Measurements from ENCODE around the gene CKS1B.

Gene CKS1B

GRCh38 chr1:154974102-154974807, at the start of gene CKS1B:
Gene CKS1B, plus strand, starts transcription at chr1:154974681. Its CDS starts 65 bp downstream, at chr1:154974746.
- Histone ChIP-seq H3K4me3 (ENCODE audit: low read length in 2 of 2) (peak within 1 kb of the TSS; percentile 96 to 97), H3K27me3 (ENCODE audit: control insufficient read depth in 2 of 2, insufficient read depth in 2 of 2, low read length in 2 of 2) (no peaks in the 10 kb centered on the region), H3K9me3 (ENCODE audit: control insufficient read depth in 2 of 2, low read length in 2 of 2) (no peaks in the 10 kb centered on the region), H3K27ac (ENCODE audit: low read depth in 2 of 2, low read length in 2 of 2) (peak within 1 kb of the TSS; percentile 99), H3K4me1 (ENCODE audit: control insufficient read depth in 2 of 2, insufficient read depth in 2 of 2, low read length in 2 of 2) (peaks cover 31 to 40% of the 10 kb centered on the region in 2 donors), H3K9ac (ENCODE audit: low read depth in 1 of 2, low read length in 2 of 2) (peak within 1 kb of the TSS; percentile 79 to 99), H3K36me3 (ENCODE audit: control insufficient read depth in 2 of 2, insufficient read depth in 2 of 2, low read length in 2 of 2) (peaks cover 0 to 10% of the 10 kb centered on the region in 2 donors)

- Histone ChIP-seq H3K36me3 (ENCODE audit: control insufficient read depth in 2 of 2, insufficient read depth in 2 of 2, low read length in 2 of 2) (peaks cover 28 to 46% of the 10 kb centered on the region in 2 donors), H3K9ac (ENCODE audit: low read depth in 1 of 2, low read length in 2 of 2) (no peak overlapping the region)
Measured at GRCh38 chr1:154925335-154926170, 48.9 kb upstream of the CKS1B start.

GRCh38 chr1:154926201-154926600, 48.3 kb upstream of the CKS1B start:
- Histone ChIP-seq H3K27me3 (ENCODE audit: control insufficient read depth in 2 of 2, insufficient read depth in 2 of 2, low read length in 2 of 2) (no peaks in the 10 kb centered on the region), H3K4me1 (ENCODE audit: control insufficient read depth in 2 of 2, insufficient read depth in 2 of 2, low read length in 2 of 2) (no peaks in the 10 kb centered on the region), H3K9me3 (ENCODE audit: control insufficient read depth in 2 of 2, low read length in 2 of 2) (no peaks in the 10 kb centered on the region), H3K27ac (ENCODE audit: low read depth in 2 of 2, low read length in 2 of 2) (no peak overlapping the region), H3K9ac (ENCODE audit: low read depth in 1 of 2, low read length in 2 of 2) (no peak overlapping the region), H3K4me3 (ENCODE audit: low read length in 2 of 2) (no peak overlapping the region), H3K36me3 (ENCODE audit: control insufficient read depth in 2 of 2, insufficient read depth in 2 of 2, low read length in 2 of 2) (peaks cover 28 to 44% of the 10 kb centered on the region in 2 donors)

More at GRCh38 chr1:154925335-154926170, 48.9 kb upstream of the CKS1B start:
- Histone ChIP-seq H3K4me3 (ENCODE audit: low read length in 2 of 2) (no peak overlapping the region), H3K27me3 (ENCODE audit: control insufficient read depth in 2 of 2, insufficient read depth in 2 of 2, low read length in 2 of 2) (no peaks in the 10 kb centered on the region), H3K9me3 (ENCODE audit: control insufficient read depth in 2 of 2, low read length in 2 of 2) (no peaks in the 10 kb centered on the region), H3K27ac (ENCODE audit: low read depth in 2 of 2, low read length in 2 of 2) (no peak overlapping the region), H3K4me1 (ENCODE audit: control insufficient read depth in 2 of 2, insufficient read depth in 2 of 2, low read length in 2 of 2) (no peaks in the 10 kb centered on the region)

- peak overlapping the region; percentile 76 to 92 for H3K27ac ChIP-seq (ENCODE audit: low read depth in 2 of 2, low read length in 2 of 2)
- peaks cover 8 to 26% of the 10 kb centered on the region in 2 donors for H3K4me1 ChIP-seq (ENCODE audit: control insufficient read depth in 2 of 2, insufficient read depth in 2 of 2, low read length in 2 of 2)
- no peaks in the 10 kb centered on the region for H3K9me3 ChIP-seq (ENCODE audit: control insufficient read depth in 2 of 2, low read length in 2 of 2)
- peaks cover 3 to 12% of the 10 kb centered on the region in 2 donors for H3K36me3 ChIP-seq (ENCODE audit: control insufficient read depth in 2 of 2, insufficient read depth in 2 of 2, low read length in 2 of 2)
- H3K4me3 ChIP-seq (ENCODE audit: low read length in 2 of 2): peak overlapping the region in 1 of 2 donors; percentile 29
- H3K27me3 ChIP-seq (ENCODE audit: control insufficient read depth in 2 of 2, insufficient read depth in 2 of 2, low read length in 2 of 2): no peaks in the 10 kb centered on the region
- H3K9ac ChIP-seq (ENCODE audit: low read depth in 1 of 2, low read length in 2 of 2): peak overlapping the region; percentile 1 to 71
Measured at GRCh38 chr1:154931940-154932487, 42.5 kb upstream of the CKS1B start.

GRCh38 chr1:154934358-154934948, 40.0 kb upstream of the CKS1B start:
- Histone ChIP-seq H3K27ac (ENCODE audit: low read depth in 2 of 2, low read length in 2 of 2) (no peak overlapping the region), H3K4me1 (ENCODE audit: control insufficient read depth in 2 of 2, insufficient read depth in 2 of 2, low read length in 2 of 2) (peaks cover 13 to 35% of the 10 kb centered on the region in 2 donors), H3K9ac (ENCODE audit: low read depth in 1 of 2, low read length in 2 of 2) (no peak overlapping the region), H3K4me3 (ENCODE audit: low read length in 2 of 2) (no peak overlapping the region), H3K36me3 (ENCODE audit: control insufficient read depth in 2 of 2, insufficient read depth in 2 of 2, low read length in 2 of 2) (peaks cover 0 to 2% of the 10 kb centered on the region in 2 donors), H3K9me3 (ENCODE audit: control insufficient read depth in 2 of 2, low read length in 2 of 2) (no peaks in the 10 kb centered on the region), H3K27me3 (ENCODE audit: control insufficient read depth in 2 of 2, insufficient read depth in 2 of 2, low read length in 2 of 2) (no peaks in the 10 kb centered on the region)

- H3K27me3 ChIP-seq (ENCODE audit: control insufficient read depth in 2 of 2, insufficient read depth in 2 of 2, low read length in 2 of 2): no peaks in the 10 kb centered on the region
- H3K4me3 ChIP-seq (ENCODE audit: low read length in 2 of 2): peak overlapping the region; percentile 94 to 96
- peak overlapping the region; percentile 96 to 99 for H3K9ac ChIP-seq (ENCODE audit: low read depth in 1 of 2, low read length in 2 of 2)
- no peaks in the 10 kb centered on the region for H3K36me3 ChIP-seq (ENCODE audit: control insufficient read depth in 2 of 2, insufficient read depth in 2 of 2, low read length in 2 of 2)
- peak overlapping the region; percentile 99 for H3K27ac ChIP-seq (ENCODE audit: low read depth in 2 of 2, low read length in 2 of 2)
- H3K9me3 ChIP-seq (ENCODE audit: control insufficient read depth in 2 of 2, low read length in 2 of 2): no peaks in the 10 kb centered on the region
- peaks cover 19 to 35% of the 10 kb centered on the region in 2 donors for H3K4me1 ChIP-seq (ENCODE audit: control insufficient read depth in 2 of 2, insufficient read depth in 2 of 2, low read length in 2 of 2)
Measured at GRCh38 chr1:154935749-154936554, 38.5 kb upstream of the CKS1B start.

GRCh38 chr1:154936555-154937084, 37.9 kb upstream of the CKS1B start, which contains the start of gene PMVK:
Gene PMVK, minus strand, starts transcription at chr1:154936719. Its CDS starts 34 bp downstream, at chr1:154936685.
- Histone ChIP-seq H3K4me3 (ENCODE audit: low read length in 2 of 2) (peak within 1 kb of the TSS; percentile 94 to 96), H3K4me1 (ENCODE audit: control insufficient read depth in 2 of 2, insufficient read depth in 2 of 2, low read length in 2 of 2) (peaks cover 23 to 35% of the 10 kb centered on the region in 2 donors), H3K9me3 (ENCODE audit: control insufficient read depth in 2 of 2, low read length in 2 of 2) (no peaks in the 10 kb centered on the region), H3K27ac (ENCODE audit: low read depth in 2 of 2, low read length in 2 of 2) (peak within 1 kb of the TSS; percentile 99), H3K9ac (ENCODE audit: low read depth in 1 of 2, low read length in 2 of 2) (peak within 1 kb of the TSS; percentile 96 to 99), H3K36me3 (ENCODE audit: control insufficient read depth in 2 of 2, insufficient read depth in 2 of 2, low read length in 2 of 2) (no peaks in the 10 kb centered on the region), H3K27me3 (ENCODE audit: control insufficient read depth in 2 of 2, insufficient read depth in 2 of 2, low read length in 2 of 2) (no peaks in the 10 kb centered on the region)

GRCh38 chr1:154937085-154937987, 37.1 kb upstream of the CKS1B start:
- Histone ChIP-seq H3K36me3 (ENCODE audit: control insufficient read depth in 2 of 2, insufficient read depth in 2 of 2, low read length in 2 of 2) (no peaks in the 10 kb centered on the region), H3K27ac (ENCODE audit: low read depth in 2 of 2, low read length in 2 of 2) (peak overlapping the region; percentile 99), H3K9ac (ENCODE audit: low read depth in 1 of 2, low read length in 2 of 2) (peak overlapping the region; percentile 96 to 99), H3K9me3 (ENCODE audit: control insufficient read depth in 2 of 2, low read length in 2 of 2) (no peaks in the 10 kb centered on the region), H3K4me3 (ENCODE audit: low read length in 2 of 2) (peak overlapping the region; percentile 94 to 96), H3K4me1 (ENCODE audit: control insufficient read depth in 2 of 2, insufficient read depth in 2 of 2, low read length in 2 of 2) (peaks cover 30 to 35% of the 10 kb centered on the region in 2 donors), H3K27me3 (ENCODE audit: control insufficient read depth in 2 of 2, insufficient read depth in 2 of 2, low read length in 2 of 2) (no peaks in the 10 kb centered on the region)

Measured in mucosa of rectum (tissue), 2 donors.